ENCODE measurements around the gene S100A6. TPM values are rescaled to one million over a fixed set of nuclear protein-coding genes. Genes with fewer than 3 reads are reported as not detected.
A peak's percentile ranks its signal among the peaks of the same experiment; 100 is the strongest.

Gene S100A6
- polyA plus RNA-seq, 1 donor: 187 TPM

DNA sequence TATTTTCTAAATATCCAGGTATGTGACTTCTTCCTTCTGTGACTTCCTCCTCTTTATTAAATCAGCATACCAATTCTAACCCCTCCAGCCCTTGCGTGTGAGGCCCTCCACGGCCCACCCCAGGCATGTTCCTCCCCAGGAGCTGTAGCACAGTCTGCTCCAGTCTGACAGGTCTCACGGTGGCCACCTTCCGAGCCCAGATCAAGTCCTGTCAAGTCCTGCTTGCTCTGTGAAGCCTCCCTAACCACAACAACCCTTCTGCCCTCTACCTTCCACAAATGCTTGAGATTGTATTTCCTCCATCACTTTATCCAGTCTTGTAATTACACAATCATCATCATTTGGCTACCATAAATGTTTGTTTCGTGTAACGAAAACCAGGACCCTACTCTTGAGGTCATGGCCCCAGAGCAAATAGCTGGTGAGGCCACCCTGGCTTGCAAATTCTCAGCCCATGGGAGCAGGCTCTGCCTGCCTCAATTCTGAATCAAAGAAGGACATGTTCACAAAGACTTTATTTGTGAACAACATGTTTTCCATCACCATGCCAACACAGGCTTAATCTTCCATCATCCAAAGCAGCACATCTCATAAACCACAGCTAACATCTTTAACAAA is 42.3 kb downstream of the S100A6 start:
- no peak for DNase-seq

DNA sequence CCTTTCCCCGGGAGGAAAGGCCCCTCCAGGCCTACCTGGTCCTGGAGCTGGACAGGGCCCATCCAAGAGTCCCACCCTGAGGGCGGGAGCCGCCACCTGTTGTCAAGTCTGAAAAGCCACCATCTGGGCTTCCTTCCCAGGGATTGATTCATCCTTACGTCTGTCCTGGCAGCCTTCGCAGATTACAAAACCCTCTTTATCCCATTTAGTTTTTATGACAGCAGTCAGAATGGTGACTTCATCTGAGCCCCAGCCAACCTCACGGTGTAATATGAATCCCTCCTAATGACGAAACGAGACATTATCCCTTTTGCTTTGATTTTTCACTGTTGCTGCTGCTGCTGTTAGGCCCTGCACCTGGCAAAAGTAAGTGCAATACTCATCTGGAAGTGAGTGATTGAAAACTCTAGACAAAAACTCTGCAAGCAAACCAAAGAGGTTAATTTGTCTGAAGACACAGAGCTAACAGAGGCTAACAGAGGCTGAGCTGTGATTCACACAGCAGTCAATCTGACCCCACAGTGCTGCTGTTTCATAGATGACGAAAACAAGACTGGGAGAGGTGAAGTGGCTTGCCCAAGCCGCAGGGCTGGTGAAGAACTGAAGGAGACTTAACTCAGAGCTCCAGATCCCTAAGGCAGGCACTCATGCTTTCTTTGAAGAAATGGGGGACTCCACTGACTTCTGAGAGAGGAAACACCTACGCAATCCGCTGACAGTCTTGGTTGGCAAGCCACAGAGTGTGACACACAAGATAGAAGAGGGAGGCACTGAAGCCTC is 45.3 kb downstream of the S100A6 start:
- DNase-seq: peak; percentile 82

DNA sequence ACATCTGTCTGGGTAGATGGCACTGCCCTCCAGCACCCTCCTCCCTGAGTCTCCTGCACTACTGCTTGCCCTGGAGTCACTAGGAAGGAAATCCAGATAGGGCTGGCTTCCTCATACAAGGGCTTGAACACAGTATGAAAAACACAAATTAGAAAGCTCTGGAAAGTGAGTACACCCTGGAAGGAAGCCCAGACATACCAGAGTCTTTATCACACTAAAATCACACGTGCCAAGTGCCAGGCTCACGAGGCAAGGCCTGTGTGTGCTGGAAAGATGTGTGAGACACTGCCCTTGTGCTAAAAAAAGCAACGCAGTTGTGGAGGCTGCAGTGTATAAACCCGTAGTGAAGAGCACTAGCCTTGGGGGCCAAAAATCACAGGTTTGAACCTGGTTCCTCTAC is 47.1 kb downstream of the S100A6 start:
- no peak for DNase-seq

DNA sequence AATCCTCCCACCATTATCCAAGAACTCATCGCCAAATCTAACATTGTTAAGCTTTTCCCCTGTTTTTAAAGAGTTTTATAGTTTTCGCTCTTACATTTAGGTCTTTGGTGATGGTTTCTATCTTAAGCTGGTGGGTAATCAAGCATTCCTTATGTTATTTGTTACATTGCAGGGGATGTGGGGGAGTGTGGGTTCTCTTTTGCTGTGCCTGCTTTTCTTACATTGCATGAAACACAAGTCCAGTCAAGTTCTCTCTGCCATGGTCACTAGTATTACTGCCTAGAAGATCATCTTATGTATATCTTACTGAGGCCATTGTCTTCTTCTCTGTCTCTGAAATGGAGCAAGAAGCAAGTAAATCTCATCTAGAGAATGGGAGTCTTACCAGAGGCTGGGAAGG is 48.1 kb downstream of the S100A6 start:
- no peak for DNase-seq

DNA sequence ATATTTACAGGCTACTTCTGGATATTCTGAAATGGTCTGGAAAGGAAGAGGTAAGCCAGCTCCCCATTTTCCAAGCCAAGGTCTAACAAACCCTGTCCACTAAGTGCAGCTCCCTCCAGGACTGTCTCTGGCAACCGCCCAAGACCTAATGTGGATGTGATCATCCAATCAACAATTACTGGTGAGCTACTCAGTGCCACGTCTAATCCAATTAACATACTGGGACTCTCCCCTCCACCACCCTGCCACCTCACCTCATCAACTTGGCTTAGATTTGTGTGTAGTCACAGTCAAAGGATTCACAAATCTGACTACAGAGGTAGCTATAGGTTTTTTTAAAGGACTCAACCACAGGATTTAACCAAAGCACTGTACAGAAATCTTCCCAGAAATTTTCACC is 49.9 kb downstream of the S100A6 start:
- no peak for DNase-seq

Other genes with a start within 250 kb of the S100A6 start
- not detected for gene PGLYRP3, start 223.0 kb downstream of the S100A6 start, polyA plus RNA-seq (ENCODE audit: insufficient read length)
- gene PGLYRP4, start 187.2 kb downstream of the S100A6 start, polyA plus RNA-seq (ENCODE audit: insufficient read length): not detected
- gene S100A9, start 178.1 kb downstream of the S100A6 start, polyA plus RNA-seq (ENCODE audit: insufficient read length): 17.0 TPM
- 1.0 TPM for gene S100A12, start 160.4 kb downstream of the S100A6 start, polyA plus RNA-seq (ENCODE audit: insufficient read length)
- 12.5 TPM for gene S100A8, start 144.9 kb downstream of the S100A6 start, polyA plus RNA-seq (ENCODE audit: insufficient read length)
- not detected for gene S100A7A, start 119.5 kb downstream of the S100A6 start, polyA plus RNA-seq (ENCODE audit: insufficient read length)
- gene S100A7, start 75.3 kb downstream of the S100A6 start, polyA plus RNA-seq (ENCODE audit: insufficient read length): not detected
- gene S100A5, start 4.9 kb upstream of the S100A6 start, polyA plus RNA-seq (ENCODE audit: insufficient read length): not detected
- gene S100A4, start 9.8 kb upstream of the S100A6 start, polyA plus RNA-seq (ENCODE audit: insufficient read length): 193 TPM
- 1.2 TPM for gene S100A3, start 13.3 kb upstream of the S100A6 start, polyA plus RNA-seq (ENCODE audit: insufficient read length)
- 2.2 TPM for gene S100A2, start 29.9 kb upstream of the S100A6 start, polyA plus RNA-seq (ENCODE audit: insufficient read length)
- gene S100A16, start 77.1 kb upstream of the S100A6 start, polyA plus RNA-seq (ENCODE audit: insufficient read length): 54.7 TPM
- 1.1 TPM for gene S100A14, start 80.3 kb upstream of the S100A6 start, polyA plus RNA-seq (ENCODE audit: insufficient read length)
- 58.5 TPM for gene S100A13, start 91.5 kb upstream of the S100A6 start, polyA plus RNA-seq (ENCODE audit: insufficient read length)
- gene S100A1, start 92.4 kb upstream of the S100A6 start, polyA plus RNA-seq (ENCODE audit: insufficient read length): 11.6 TPM
- 100 TPM for gene CHTOP, start 98.1 kb upstream of the S100A6 start, polyA plus RNA-seq (ENCODE audit: insufficient read length)
- gene SNAPIN, start 122.7 kb upstream of the S100A6 start, polyA plus RNA-seq (ENCODE audit: insufficient read length): 54.5 TPM
- 139 TPM for gene ILF2, start 135.0 kb upstream of the S100A6 start, polyA plus RNA-seq (ENCODE audit: insufficient read length)
- gene NPR1, start 142.7 kb upstream of the S100A6 start, polyA plus RNA-seq (ENCODE audit: insufficient read length): 17.2 TPM
- gene INTS3, start 192.1 kb upstream of the S100A6 start, polyA plus RNA-seq (ENCODE audit: insufficient read length): 45.5 TPM
- 23.7 TPM for gene SLC27A3, start 239.4 kb upstream of the S100A6 start, polyA plus RNA-seq (ENCODE audit: insufficient read length)

Measured in hindlimb muscle (tissue), 1 donor.